Measurements from ENCODE around the gene HIP1R.
A peak's percentile ranks its signal among the peaks of the same experiment; 100 is the strongest.

The HIP1R gene

DNA sequence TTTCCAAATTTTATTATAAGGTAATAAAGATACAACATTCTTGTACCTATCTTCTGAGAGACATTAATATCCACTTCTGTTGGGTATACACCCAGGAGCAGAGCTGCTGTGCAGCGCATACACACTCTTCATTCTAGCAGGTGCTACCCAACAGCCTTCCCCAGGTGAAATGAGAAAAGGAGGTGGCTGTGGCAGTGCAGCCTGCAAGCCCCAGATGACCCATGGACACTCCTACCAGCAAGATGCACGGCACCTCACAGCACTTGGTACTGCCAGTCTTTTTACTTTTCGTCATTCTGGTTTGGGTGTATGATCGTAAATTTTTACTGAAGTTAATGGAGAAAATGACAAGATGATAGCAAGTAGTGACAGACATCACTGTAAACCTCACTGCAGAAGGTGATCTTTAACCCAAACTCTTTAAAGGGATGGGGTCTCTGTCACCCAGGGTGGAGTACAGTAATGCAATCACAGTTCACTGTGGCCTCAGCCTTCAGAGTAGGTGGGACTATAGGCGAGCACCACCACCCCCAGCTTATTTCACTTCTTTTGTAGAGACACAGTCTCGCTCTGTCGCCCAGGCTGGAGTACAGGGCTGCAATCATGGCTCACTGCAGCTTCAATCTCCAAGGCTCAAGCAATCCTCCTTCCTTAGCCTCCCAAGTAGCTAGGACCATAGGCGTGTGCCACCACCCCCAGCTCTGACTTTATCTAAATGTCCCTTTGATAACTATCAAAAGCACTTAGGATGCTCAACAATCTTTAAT lies 34.1 kb downstream of the HIP1R start:
- no peak for DNase-seq (ENCODE audit: low read depth)
- TF ChIP-seq, protein P1, sequence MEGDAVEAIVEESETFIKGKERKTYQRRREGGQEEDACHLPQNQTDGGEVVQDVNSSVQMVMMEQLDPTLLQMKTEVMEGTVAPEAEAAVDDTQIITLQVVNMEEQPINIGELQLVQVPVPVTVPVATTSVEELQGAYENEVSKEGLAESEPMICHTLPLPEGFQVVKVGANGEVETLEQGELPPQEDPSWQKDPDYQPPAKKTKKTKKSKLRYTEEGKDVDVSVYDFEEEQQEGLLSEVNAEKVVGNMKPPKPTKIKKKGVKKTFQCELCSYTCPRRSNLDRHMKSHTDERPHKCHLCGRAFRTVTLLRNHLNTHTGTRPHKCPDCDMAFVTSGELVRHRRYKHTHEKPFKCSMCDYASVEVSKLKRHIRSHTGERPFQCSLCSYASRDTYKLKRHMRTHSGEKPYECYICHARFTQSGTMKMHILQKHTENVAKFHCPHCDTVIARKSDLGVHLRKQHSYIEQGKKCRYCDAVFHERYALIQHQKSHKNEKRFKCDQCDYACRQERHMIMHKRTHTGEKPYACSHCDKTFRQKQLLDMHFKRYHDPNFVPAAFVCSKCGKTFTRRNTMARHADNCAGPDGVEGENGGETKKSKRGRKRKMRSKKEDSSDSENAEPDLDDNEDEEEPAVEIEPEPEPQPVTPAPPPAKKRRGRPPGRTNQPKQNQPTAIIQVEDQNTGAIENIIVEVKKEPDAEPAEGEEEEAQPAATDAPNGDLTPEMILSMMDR (IDR thresholded peaks at IDR 0.05; ENCODE audit: control insufficient read depth, insufficient read depth, low read depth, low read length, missing control alignments), result no peak
- H3K4me3 ChIP-seq (ENCODE audit: control insufficient read depth, low read depth, low read length), result no peak overlapping the region

DNA sequence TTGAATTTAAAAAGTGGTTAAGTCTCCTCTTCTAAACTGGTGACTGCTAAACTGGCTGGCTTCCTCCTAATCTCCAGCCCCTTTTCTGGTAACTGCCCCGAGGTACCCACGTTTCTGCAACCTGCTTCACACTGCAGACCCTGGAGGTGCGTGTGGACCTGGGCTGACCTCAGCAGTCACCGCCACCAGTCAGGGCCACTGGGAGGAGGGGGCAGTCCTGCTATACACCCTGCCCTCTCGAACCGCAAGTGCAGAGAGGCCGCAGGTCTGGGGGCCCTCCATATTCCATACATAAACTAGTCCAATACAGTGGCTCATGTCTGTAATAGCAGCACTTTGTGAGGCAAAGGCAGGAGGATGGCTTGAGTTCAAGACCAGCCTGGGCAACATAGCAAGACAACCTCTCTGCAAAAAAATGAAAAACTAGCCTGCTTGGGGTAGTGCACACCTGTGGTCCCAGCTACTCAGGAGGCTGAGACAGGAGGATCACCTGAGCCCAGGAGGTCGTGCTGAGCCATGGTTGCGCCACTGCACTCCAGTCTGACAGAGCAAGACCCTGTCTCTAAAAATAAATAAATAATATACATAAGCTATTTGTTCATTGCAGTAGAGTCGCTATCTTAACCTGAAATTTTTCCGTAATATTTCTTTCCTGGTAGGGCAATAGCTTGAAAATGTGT lies 35.0 kb downstream of the HIP1R start:
- H3K4me3 ChIP-seq (ENCODE audit: control insufficient read depth, low read depth, low read length), result no peak overlapping the region
- TF ChIP-seq, protein P1 (IDR thresholded peaks at IDR 0.05; ENCODE audit: control insufficient read depth, insufficient read depth, low read depth, low read length, missing control alignments), result no peak
- no peak for DNase-seq (ENCODE audit: low read depth)

DNA sequence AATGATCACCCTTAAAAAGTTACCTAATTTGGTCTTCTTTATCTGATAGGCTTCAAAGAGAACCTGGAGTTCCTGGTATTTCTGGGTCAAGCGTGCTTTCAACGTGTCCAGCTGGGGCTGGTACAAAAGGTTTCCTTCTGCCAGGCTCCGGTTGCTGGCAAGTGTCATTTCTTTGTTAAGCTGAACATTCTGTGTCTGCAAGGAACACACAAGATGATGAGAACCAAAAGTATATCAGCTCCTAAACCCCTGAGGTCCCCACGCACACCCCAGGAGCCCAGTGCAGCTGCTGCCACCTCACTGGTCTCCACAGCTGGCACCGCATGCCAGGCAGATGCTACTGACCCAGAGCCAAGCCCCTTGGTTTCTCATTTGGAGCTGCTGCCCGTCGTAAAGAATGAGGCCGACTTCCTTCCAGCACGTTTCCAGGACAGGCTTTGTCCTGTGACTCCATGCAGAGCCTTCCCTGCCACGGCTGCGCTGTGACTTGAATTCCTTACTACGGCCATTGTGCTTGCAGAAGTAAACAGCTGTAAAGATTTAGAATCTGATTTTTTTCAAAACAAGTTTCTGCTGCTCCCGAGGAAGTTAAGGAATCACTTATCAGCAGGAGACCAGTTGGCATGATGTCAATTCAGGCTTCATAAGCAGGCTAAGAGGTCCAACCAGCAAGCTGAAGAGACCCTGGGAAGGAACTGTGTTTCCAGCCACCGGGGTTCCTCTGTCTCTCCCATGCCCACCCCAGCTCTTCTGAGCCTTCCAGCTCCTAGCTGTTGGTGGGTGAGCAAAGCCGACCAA lies 35.8 kb downstream of the HIP1R start:
- H3K4me3 ChIP-seq (ENCODE audit: control insufficient read depth, low read depth, low read length), result peak overlapping the region; percentile 43
- DNase-seq (ENCODE audit: low read depth), result no peak

DNA sequence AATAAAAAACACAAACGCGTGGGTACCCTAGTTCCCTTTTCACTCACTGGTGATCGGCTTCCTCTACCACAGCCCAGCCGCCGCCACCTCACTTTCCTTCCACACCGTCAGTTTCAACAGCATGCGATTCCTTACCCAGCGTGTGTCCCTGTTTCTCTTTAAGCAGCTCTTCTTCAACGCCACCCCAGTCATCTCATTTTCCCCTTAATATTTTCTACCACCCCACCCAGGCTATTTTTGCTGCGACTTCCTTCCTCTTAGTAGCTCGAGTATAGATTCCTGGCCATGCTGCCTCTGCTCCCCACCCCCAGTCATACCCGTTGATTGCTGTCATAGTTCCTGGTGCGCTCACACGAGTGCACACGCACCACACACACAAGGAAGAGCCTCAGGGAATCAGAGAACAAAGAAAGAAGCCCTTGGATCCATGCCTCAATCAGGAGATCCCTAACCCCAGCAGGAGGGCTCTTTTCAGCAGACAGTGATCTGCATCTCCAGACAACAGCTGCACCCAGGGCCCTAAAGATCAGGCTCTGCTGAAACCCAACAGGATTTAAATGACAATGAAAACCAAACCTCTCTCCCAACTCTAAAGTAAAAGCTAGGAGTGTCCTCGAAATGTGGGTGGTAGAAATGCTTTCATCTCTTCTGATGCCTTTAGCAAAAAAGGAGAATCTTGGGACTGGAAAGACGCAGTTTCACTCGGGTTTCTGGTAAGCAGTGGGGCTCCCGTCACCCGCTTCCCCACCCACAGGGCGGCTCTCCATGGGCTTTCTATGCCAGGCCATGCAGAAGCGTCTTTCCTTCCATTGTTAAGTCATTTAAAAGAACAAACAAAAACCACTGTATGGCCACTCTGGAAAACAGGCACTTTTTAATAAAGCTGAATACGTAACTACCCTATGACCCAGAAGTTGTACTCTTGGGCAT lies 36.9 kb downstream of the HIP1R start:
- TF ChIP-seq, protein P1 (IDR thresholded peaks at IDR 0.05; ENCODE audit: control insufficient read depth, insufficient read depth, low read depth, low read length, missing control alignments), result no peak
- H3K4me3 ChIP-seq (ENCODE audit: control insufficient read depth, low read depth, low read length), result peak overlapping the region; percentile 43
- DNase-seq (ENCODE audit: low read depth), result no peak

More for the DNA sequence above, 35.8 kb downstream of the HIP1R start:
- TF ChIP-seq, protein P1 (IDR thresholded peaks at IDR 0.05; ENCODE audit: control insufficient read depth, insufficient read depth, low read depth, low read length, missing control alignments), result no peak

DNA sequence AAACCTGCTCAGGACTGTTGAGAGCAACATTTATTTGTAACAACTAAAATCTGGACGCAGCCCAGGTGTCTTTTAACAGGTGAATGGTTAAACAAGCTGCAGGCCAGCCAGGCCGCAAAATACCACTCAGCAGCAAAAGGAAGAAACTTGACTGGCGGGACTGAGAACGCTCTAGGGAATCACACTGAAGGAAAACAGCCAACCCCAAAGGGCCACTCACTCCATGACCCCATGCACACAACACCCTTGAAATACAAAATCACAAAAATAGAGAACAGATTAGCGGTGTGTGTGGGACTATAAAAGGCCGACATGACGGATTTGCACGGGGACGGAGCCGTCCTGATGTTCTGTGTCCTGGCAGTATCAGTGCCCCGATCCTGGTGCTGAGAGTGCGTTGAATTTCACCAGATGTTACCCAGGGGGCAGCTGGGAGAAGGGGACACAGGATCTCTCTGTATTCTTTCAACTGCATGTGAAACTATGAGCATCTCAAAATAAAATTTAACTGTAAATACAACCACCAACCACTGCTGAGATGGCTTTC lies 37.6 kb downstream of the HIP1R start:
- TF ChIP-seq, protein P1 (IDR thresholded peaks at IDR 0.05; ENCODE audit: control insufficient read depth, insufficient read depth, low read depth, low read length, missing control alignments), result no peak
- DNase-seq (ENCODE audit: low read depth), result no peak
- H3K4me3 ChIP-seq (ENCODE audit: control insufficient read depth, low read depth, low read length), result no peak overlapping the region

Data from AG09309 (cell line).